GM23338 (cell line): ENCODE measurements around the gene ZNF101. TPM values are rescaled to one million over a fixed set of nuclear protein-coding genes. Genes with fewer than 3 reads are reported as not detected.

Experiments
- ATAC-seq: fragments of 200-7000 bp; cut with Tn5 transposase; 3 replicates; pipeline ENCODE4 v1.9.1; 2020
- DNase-seq: peaks from one replicate; pipeline ENCODE4 v3.0.0-alpha.2; 2015; ENCODE audit warnings: low spot score
- H2AFZ ChIP-seq: fragments of 200-600 bp; sonication (generic); 2 replicates; pipeline ENCODE4 v1.8.0; 2016; ENCODE audit warnings: antibody characterized with exemption, mild to moderate bottlenecking, moderate library complexity
- H3F3A ChIP-seq: fragments of 200-600 bp; sonication (generic); replicated peaks from 2 replicates; pipeline ENCODE4 v1.8.0; 2017; ENCODE audit warnings: antibody characterized with exemption, mixed run types, low read depth
- H3K27ac ChIP-seq: fragments of 200-600 bp; sonication (generic); 2 replicates; pipeline ENCODE4 v1.6.1; 2016; ENCODE audit warnings: low read depth
- H3K27me3 ChIP-seq: fragments of 200-600 bp; sonication (generic); 2 replicates; pipeline ENCODE4 v1.8.0; 2016; ENCODE audit warnings: mild to moderate bottlenecking, mixed run types, moderate library complexity; ENCODE audit not compliant: insufficient read depth
- H3K36me3 ChIP-seq: fragments of 200-600 bp; sonication (generic); 2 replicates; pipeline ENCODE4 v1.8.0; 2016; ENCODE audit warnings: mild to moderate bottlenecking; ENCODE audit not compliant: insufficient read depth
- H3K4me1 ChIP-seq: fragments of 200-600 bp; sonication (generic); 2 replicates; pipeline ENCODE4 v1.8.0; 2016; ENCODE audit warnings: mild to moderate bottlenecking, moderate library complexity; ENCODE audit not compliant: insufficient read depth
- H3K4me2 ChIP-seq: fragments of 200-600 bp; sonication (generic); 2 replicates; pipeline ENCODE4 v1.7.1; 2017; ENCODE audit warnings: mixed run types
- H3K4me3 ChIP-seq: fragments of 200-600 bp; sonication (generic); 2 replicates; pipeline ENCODE4 v1.6.1; 2016; ENCODE audit warnings: mixed run types
- H3K79me2 ChIP-seq: fragments of 200-600 bp; sonication (generic); replicated peaks from 2 replicates; pipeline ENCODE4 v1.8.0; 2017; ENCODE audit warnings: mild to moderate bottlenecking; ENCODE audit not compliant: insufficient read depth
- H3K9me2 ChIP-seq: fragments of 200-600 bp; sonication (generic); 2 replicates; pipeline ENCODE4 v1.8.0; 2017; ENCODE audit not compliant: insufficient read depth
- H4K20me1 ChIP-seq: fragments of 200-600 bp; sonication (generic); replicated peaks from 2 replicates; pipeline ENCODE4 v1.8.0; 2017; ENCODE audit warnings: mild to moderate bottlenecking; ENCODE audit not compliant: insufficient read depth
- H3K27ac Mint-ChIP-seq: 2 replicates; pipeline ENCODE4 v1.8.0; 2020; ENCODE audit warnings: inconsistent platforms, mild to moderate bottlenecking, moderate library complexity, mixed read lengths
- H3K27me3 Mint-ChIP-seq: 3 replicates; pipeline ENCODE4 v1.8.0; 2022; ENCODE audit warnings: low read depth, mild to moderate bottlenecking, moderate library complexity, mixed read lengths, inconsistent platforms; ENCODE audit not compliant: insufficient read depth, poor library complexity
- H3K36me3 Mint-ChIP-seq: 3 replicates; pipeline ENCODE4 v1.8.0; 2021; ENCODE audit warnings: low read depth, mild to moderate bottlenecking, inconsistent platforms, moderate library complexity, mixed read lengths
- H3K4me1 Mint-ChIP-seq: 3 replicates; pipeline ENCODE4 v1.8.0; 2020; ENCODE audit warnings: mild to moderate bottlenecking, inconsistent platforms, mixed read lengths
- H3K4me3 Mint-ChIP-seq: 3 replicates; pipeline ENCODE4 v1.8.0; 2021; ENCODE audit warnings: moderate library complexity, mild to moderate bottlenecking, inconsistent platforms, mixed read lengths
- H3K9me3 Mint-ChIP-seq: 3 replicates; pipeline ENCODE4 v1.8.0; 2020; ENCODE audit warnings: moderate library complexity, mild to moderate bottlenecking, inconsistent platforms, mixed read lengths
- CTCF ChIP-seq, 2 experiments: fragments of 200-600 bp in 1 of 2; sonication (generic) in 1 of 2; conservative IDR thresholded peaks; 2 replicates each; pipeline versions ENCODE4 v1.5.1 to v1.6.1; 2016 to 2017; ENCODE audit warnings: antibody characterized with exemption in 2 of 2, low read depth in 2 of 2, mild to moderate bottlenecking in 2 of 2, moderate library complexity in 1 of 2
- ETS1 ChIP-seq: IDR thresholded peaks from 2 replicates; pipeline ENCODE4 v1.6.1; 2016; ENCODE audit warnings: antibody characterized with exemption
- EZH2 ChIP-seq: fragments of 200-600 bp; sonication (generic); IDR thresholded peaks from one replicate; pipeline ENCODE4 v1.8.0; 2017; ENCODE audit warnings: antibody characterized with exemption, mild to moderate bottlenecking, low read depth; ENCODE audit not compliant: unreplicated experiment
- JUNB ChIP-seq: IDR thresholded peaks from one replicate; pipeline ENCODE4 v1.6.1; 2016; ENCODE audit warnings: antibody characterized with exemption; ENCODE audit not compliant: unreplicated experiment
- POLR2AphosphoS5 ChIP-seq: IDR thresholded peaks from 2 replicates; pipeline ENCODE4 v1.6.1; 2016; ENCODE audit warnings: antibody characterized with exemption, low read depth
- REST ChIP-seq: IDR thresholded peaks from one replicate; pipeline ENCODE4 v1.6.1; 2018; ENCODE audit warnings: antibody characterized with exemption; ENCODE audit not compliant: unreplicated experiment
- ZNF331 ChIP-seq: fragments of 250-450 bp; sonication (Bioruptor Pico); IDR thresholded peaks from 2 replicates; pipeline ENCODE4 v1.5.0; 2020; ENCODE audit warnings: low read depth, mild to moderate bottlenecking, moderate library complexity
- ZNF462 ChIP-seq: fragments of 250-450 bp; sonication (Bioruptor Pico); IDR thresholded peaks from 2 replicates; pipeline ENCODE4 v1.5.0; 2020; ENCODE audit warnings: mild to moderate bottlenecking, moderate library complexity
- polyA plus RNA-seq: library from polyadenylated mRNA; unstranded; fragments of >200 nt; fragmentation: Nextera tagmentation; extraction: Ambion mirVana; gene quantifications from 2 replicates; pipeline ENCODE4 v1.2.1, GENCODE V29; 2016
- total RNA-seq: library from RNA; depleted of rRNA; stranded (reverse); fragments of >200 nt; shearing (Covaris generic); gene quantifications from 2 replicates; pipeline ENCODE4 v1.2.3, GENCODE V29; 2014

ZNF101 gene
- total and polyA plus RNA-seq, 2 experiments from 2014 or later: 46.4 to 47.9 TPM

- DNase-seq: no peak
- H4K20me1 ChIP-seq: peaks cover 46% of the 10 kb centered on the region
- H3K27ac ChIP-seq: no peak overlapping the region
- TF ChIP-seq ETS1: no peak
- TF ChIP-seq JUNB: no peak
- TF ChIP-seq EZH2: no peak
- no peak for TF ChIP-seq REST
- no peak for TF ChIP-seq CTCF (conservative IDR thresholded peaks at IDR 0.05; ENCODE audit: low read depth in 2 of 2)
- TF ChIP-seq POLR2AphosphoS5: no peak
- TF ChIP-seq ZNF331 (CRISPR knock-in tag): no peak
- no peak for TF ChIP-seq ZNF462 (CRISPR knock-in tag)
- peaks cover 92% of the 10 kb centered on the region for H3K36me3 Mint-ChIP-seq
- H3K79me2 ChIP-seq: peaks cover 67% of the 10 kb centered on the region
- no peak overlapping the region; the same call in 1 of the 2 replicates for H3K27ac Mint-ChIP-seq
- peaks cover 15% of the 10 kb centered on the region; the same call in 1 of the 2 replicates for H3F3A ChIP-seq
- H3K27me3 ChIP-seq: no peaks in the 10 kb centered on the region
- H3K4me3 Mint-ChIP-seq: no peak overlapping the region
- H3K4me1 ChIP-seq: no peaks in the 10 kb centered on the region; the same call in 1 of the 2 replicates
- no peak overlapping the region for H3K4me2 ChIP-seq
- H2AFZ ChIP-seq: no peak overlapping the region
- H3K9me3 Mint-ChIP-seq: peaks cover 22% of the 10 kb centered on the region
- ATAC-seq: no peak
- H3K4me1 Mint-ChIP-seq: peaks cover 6% of the 10 kb centered on the region; the same call in 1 of the 3 replicates
- H3K27me3 Mint-ChIP-seq: no peaks in the 10 kb centered on the region
- no peak overlapping the region for H3K4me3 ChIP-seq
- no peaks in the 10 kb centered on the region; the same call in 1 of the 2 replicates for H3K9me2 ChIP-seq
- H3K36me3 ChIP-seq: peaks cover 59% of the 10 kb centered on the region
Measured at GRCh38 chr19:19677579-19677978, 8.9 kb downstream of the ZNF101 start.
